ENCODE results near the gene KRT25.

KRT25 gene, protein sequence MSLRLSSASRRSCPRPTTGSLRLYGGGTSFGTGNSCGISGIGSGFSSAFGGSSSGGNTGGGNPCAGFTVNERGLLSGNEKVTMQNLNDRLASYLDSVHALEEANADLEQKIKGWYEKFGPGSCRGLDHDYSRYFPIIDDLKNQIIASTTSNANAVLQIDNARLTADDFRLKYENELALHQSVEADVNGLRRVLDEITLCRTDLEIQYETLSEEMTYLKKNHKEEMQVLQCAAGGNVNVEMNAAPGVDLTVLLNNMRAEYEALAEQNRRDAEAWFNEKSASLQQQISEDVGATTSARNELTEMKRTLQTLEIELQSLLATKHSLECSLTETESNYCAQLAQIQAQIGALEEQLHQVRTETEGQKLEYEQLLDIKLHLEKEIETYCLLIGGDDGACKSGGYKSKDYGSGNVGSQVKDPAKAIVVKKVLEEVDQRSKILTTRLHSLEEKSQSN

DNA sequence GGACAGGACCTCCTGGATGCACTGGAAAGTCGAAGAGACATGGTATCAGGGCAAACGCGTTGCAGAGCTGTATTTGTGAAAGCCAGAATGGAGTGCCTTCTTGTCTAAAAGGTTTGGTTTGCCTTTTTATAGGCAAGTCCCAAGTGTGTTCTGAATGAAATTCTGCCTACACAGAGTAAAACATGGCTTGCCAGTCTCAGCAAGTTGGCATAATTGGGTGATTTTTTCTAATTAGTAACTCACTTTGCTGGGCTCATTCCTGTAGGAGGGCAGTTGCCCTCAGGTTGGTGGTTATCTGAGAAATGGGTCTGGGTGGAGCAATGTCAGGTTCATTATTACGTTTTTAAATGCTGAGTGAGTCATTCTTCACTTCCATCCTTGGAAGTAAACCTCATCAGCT, at the start of gene KRT25:
Gene KRT25 (minus strand): TSS at position 101 of the 400 bp plus-strand sequence. CDS start 60 bp downstream, at position 41.
- DNase-seq, result no peak

DNA sequence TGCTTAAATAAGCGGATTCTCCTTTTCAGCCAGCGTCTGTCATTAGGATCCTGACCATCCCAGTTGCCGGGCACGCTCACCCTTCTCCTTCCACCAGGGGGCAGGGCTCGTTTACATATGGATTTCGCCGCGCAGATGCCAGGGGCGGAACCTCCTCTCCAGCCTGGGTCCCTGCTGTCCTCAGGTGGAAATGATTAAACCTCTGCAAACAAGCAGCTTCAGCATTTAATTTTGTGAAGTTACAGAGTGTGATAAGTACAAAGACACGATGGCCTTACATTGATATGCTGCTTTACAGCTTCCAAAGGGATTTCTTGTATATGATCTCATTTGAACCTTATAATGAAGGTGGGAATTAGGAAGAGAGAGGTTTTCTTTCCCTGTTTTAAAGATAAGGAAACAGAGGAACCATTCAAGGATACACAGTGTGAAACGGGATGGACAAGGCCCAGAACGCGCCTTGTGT, 48.5 kb upstream of the KRT25 start:
- DNase-seq, result peak; percentile 80

DNA sequence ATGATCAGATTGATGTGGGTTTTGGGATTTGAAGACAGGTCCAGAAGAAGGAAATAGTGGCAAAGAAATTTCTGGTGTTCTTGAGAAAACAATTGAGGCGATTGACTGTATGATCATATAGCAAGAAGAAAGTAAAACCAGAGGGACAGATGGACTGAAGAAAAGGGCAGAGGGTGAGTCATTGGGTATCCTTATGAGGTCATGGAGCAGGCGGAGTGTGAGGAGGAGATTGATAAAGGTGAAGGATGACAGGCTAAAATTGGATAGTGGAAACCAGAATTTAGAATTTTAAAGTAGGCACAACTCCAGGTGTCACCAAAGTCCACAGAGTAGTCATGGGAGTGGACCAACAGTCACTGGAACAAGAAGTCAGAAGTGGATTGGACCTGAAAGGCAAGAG, 46.0 kb upstream of the KRT25 start:
- DNase-seq, result no peak

DNA sequence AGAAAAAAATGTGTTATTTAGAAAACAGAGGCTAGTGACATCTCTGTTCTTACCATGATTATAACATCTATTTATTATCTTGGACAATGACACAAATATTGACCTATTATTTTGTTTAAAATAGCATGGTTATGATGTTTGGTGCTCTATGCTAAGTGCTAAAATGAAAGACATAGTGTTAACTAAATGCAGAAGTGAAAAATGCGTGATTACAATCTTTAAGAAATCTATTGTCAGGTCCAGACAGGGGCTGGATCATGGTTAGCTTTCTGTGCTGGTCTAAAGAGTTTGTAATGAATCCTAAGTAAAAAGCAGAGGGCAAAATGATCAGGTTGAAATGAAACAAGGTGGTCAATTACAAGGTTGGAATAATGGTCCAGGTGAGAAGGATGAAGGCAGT, 45.2 kb upstream of the KRT25 start:
- DNase-seq, result no peak

DNA sequence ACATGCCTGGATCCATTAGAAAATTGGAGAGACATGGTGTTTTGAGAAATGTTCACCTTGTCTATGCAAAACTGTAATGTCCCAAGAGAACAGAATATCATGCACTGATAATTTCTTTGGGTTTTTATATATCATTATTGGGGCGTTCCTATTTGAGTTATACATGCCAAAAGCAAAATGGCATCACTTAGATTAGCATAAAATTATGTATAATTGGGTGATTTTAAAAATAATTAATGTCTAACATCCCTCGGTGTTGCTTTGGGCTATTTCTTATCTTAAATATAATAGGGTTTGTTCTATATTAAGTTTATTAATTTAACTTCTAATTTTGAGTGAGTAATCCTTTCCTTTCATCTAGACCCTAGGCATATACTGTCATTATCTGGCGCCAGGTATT, 44.7 kb upstream of the KRT25 start, which contains the start of gene KRT28:
Gene KRT28 (minus strand): TSS at position 101 of the 400 bp plus-strand sequence. CDS start 66 bp downstream, at position 35.
- no peak for DNase-seq

DNA sequence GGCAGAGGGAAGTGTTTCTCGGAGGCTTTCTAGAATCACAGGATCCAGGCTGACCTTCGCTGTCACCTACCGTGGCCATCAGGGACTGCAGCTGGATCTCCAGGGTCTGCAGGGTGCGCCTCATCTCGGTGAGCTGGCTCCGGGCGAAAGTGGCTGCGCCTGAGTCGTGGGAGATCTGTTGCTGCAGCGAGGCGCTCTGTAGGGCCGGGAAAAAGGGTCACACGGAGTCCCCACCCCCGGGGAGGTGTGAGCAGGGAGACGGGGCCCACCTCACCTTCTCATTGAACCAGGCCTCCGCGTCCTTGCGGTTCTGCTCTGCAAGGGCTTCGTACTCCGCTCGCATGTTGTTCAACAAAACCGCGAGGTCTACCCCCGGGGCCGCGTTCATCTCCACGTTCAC, 41.7 kb upstream of the KRT25 start:
- DNase-seq, result no peak

DNA sequence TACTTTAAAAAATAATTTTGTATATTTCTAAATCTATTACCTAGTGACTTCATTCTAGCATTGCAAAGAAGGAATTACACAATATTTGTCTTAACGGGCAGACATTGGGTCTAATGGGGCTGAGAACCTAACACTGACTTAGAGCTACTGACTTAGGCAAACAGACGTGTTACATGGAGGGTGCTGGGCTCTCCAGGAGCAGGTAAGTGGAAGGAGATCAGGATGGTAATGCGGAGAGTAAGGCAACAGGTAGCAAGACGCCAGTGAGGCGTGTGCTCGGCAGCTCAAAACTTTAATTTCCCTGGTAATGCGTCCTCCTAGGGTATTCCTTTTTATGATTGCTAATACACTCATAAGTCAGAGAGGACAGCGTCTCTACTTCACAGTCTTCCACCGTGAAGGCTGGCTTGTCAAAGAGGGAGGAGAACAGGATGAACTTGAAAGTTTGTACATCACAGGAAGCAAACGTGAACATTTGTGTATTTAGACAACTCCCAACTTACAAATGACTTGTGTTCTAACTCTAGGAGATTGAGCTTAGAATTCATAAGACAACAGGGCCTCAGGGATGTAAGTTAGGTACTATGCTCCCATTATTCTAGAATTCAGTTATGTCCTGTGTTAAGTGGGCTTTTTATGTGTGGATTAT, 40.0 kb upstream of the KRT25 start:
- no peak for DNase-seq

DNA sequence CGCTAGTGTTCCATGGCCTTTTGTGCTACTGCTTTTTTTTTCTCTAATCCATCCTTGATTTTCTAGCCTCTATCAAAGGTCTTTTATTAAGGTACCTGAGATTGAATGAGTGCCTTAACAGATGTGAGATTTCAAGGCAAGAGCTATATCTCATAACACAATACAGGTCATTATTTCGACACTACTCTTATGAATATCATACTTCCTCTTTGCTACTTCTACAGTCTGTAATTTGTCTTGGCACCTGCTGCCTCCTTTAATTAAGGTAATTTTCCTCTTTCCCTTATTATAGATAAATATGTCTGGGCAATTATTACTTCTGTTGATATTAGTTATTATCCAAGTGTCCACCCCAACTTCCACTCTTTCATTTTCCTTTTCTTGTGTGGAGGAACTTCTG, 39.3 kb upstream of the KRT25 start:
- no peak for DNase-seq

DNA sequence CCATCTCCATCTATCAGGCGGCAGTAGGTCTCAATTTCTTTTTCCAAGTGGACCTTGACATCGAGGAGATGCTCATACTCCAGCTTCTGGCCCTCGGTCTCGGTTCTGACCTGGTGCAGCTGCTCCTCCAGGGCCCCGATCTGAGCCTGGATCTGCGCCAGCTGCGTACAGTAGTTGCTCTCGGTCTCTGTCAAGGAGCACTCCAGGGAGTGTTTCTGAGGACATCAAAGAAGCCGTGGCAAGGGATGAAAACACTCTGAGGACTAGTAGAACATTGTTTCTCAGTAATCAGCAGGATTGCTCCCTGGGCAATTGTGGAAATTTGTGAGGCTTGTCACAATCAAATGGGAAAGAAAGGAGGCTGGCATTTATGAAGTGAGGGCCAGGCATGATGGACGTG, 38.7 kb upstream of the KRT25 start:
- no peak for DNase-seq

DNA sequence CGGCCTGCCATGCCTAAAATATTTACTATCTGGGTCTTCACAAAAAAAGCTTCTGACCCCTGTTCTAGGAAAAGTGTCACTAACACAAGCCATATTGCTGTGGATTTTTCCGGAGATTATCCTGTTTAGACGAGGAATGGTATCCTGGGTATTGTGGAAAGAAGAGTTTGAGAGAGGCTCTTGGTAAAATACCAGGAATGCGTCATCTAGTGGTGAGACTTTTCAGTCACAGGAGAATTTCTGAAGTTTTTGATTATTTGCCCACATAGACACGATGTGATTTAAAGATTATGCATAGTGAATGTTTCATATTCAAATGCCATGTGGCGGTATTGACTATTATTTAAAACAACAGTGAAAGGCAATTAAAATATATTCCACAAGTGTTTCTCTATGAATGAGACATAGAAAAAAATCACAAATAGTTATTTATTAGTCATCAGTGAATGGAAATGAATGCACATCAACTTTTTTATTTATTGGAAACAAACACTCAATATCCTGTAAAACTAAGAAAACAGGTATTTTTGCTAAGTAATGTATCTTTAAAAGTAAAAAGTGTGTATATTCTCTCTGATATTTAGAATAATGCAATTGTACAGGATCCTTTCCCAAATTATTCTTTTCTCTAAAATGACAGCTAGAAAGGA, 36.8 kb upstream of the KRT25 start:
- DNase-seq, result no peak

DNA sequence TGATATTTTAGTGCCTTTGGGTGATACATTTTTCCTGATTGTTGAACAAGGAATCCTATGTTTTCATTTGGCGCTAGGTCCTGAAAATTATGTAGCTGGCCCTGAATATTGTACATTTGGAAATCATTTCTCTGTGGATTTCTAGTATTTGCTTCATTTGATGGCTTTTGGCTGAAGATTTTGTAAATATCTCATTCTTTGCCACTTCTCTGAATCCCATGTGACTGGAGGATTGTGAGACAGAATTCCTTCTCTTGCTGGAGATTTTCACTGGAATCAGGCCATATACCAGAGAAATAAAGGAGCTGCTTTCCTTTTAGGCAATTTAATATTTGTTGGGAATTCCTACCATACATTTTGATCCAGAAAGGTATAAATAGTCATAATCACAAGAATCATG, 36.0 kb upstream of the KRT25 start:
- no peak for DNase-seq

DNA sequence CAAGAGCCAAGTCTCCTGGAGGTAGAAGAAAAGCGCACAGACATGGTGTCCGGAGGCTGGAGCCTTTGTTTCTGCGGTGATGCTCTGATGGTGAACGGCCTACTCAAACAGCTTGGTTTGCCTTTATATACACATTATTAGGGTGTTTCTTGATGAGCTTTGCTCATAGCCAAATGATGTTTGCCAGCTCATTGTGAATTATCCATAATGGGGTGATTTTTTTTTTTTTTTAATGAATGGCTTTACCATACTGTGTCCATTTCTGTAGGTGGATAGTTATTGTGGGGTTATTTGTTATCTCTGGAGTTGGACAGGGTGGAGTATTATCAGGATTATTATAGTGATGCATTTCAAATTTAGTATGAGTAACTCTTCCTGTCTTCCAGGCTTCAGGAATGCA, 27.3 kb upstream of the KRT25 start, which contains the start of gene KRT27:
Gene KRT27 (minus strand): TSS at position 101 of the 400 bp plus-strand sequence. CDS start 57 bp downstream, at position 44.
- no peak for DNase-seq

DNA sequence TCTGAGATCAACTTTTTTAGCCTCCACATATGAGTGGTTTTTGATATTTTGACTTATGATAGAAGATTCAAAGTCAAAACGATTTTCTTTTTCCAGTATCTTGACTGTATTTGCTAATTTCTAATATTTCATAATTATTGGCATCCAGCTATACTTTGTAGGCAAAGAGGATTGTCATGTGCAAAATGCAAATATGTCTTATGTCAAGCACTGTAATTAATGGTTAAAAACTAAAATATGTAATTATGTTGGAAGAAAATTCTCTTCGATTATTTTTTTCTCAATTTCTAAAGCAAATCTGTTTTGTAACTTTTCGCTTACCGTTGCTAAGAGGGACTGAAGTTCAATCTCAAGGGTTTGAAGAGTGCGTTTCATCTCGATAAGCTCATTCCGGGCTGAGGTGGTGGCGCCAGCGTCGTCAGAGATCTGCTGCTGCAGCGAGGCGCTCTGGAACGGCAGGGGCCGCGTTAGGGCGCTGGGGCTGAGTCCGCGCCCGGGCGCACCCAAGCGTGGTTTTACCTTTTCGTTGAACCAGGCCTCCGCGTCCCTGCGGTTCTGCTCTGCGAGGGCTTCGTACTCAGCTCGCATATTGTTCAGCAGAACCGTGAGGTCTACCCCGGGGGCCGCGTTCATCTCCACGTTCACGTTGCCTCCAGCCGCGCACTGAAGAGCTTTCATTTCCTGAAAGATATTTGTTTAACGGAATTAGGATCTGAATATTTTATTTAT, 24.2 kb upstream of the KRT25 start:
- no peak for DNase-seq

DNA sequence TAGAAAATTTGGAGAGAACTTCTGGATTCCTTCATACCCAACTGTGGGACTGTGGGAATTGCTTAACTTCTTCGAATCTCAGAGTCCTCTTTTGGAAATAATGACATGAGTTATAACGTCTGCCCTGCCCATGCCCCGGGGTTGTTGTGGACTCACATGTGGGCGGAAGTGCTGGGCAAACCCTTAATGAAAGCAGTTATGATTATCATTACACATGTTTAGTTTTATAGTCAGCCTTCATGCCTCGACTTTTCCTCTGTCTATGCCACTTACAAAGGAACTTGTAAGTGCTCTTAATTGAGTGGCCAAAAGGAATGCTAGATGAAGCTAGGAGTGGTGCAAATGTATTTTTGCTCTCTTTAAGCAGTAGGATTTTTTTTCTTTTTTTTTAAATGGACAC, 23.3 kb upstream of the KRT25 start:
- DNase-seq, result no peak

DNA sequence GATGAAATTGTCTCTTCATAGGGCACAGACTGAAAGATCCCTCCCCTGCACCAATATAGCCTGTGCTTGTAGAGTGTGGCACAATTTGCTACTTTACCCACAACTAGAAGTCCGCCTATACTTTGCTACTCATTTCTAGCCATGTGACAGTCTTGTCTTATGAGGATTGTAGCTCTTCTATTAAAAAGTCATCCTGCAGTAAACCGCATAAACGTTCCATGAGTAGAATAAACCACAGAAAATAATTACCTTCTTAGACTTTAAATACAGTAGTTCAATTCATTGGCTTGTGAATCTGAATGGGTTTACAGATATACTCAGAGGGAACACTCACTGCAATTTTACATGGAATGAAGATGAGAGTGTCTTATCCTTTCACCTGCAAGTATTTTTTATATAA, 22.8 kb upstream of the KRT25 start:
- DNase-seq, result no peak

DNA sequence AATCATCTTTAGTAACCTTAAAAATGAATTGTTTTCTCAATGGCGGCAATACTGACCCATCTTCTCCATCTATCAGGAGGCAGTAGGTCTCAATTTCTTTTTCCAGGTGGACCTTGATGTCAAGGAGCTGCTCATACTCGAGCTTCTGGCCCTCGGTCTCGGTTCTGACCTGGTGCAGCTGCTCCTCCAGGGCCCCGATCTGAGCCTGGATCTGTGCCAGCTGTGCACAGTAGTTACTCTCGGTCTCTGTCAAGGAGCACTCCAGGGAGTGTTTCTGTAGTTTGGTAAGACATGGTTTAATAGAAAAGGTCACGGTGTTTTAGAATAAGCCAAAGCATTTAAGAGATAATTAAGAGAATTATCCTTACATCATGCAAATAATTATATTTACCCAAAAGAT, 22.3 kb upstream of the KRT25 start:
- no peak for DNase-seq

DNA sequence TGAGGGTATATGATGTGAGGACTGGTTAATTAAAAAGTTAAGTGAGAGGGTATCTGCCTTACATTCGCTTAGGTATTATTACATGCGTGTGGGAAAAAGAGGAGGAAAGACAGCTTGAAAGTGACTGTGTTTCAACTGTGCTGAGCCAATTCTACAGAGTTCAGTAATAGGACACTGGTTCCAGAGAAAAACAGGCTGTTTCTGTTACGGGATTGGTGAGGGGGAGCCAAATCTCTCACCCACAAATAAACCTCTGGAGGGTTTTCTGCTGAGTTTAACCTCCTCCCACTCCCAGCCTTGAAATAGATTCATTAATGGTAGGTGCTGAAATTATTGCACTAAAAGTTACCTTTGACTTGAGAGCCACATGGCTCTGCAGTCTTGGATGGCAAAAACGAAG, 20.8 kb upstream of the KRT25 start:
- no peak for DNase-seq

DNA sequence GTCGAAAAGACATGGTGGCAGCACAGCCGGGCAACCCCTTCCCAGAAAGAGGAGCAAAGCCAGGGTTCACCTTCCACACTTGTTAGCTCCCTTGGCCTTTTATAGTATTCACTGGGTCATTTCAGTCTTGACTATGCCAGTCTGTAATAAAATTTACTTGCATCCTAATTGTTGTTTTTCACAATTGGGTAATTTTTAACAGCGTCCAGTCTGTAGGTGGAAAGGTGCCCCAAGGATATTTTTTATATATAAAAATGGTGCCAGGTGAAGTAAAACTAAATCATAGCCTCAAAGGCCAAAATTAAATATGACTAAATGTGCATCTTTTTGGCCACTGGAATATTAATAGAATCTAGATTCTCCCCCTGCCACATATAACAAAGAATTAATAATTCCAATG, 17.0 kb upstream of the KRT25 start, which contains the start of gene KRT26:
Gene KRT26 (minus strand): TSS at position 101 of the 400 bp plus-strand sequence. CDS start 88 bp downstream, at position 13.
- DNase-seq, result no peak

DNA sequence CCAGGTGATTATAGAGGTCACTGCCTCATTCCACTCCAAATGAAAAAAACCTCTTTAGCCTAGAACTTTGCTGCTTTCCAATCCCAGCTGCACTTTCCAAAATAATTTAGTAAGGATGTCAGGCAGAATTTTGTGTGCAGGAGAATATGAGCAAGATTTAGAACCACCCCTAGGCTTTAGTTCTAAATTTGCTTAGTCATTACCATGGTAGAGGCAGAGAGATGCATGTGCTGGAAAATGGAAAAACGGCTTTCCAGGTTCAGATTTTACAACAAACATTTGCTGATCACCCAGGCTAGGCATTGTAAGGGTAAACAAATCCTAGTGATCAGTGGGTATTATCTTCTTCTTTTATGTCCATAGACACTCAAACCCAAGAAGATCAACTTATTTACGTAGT, 10.5 kb upstream of the KRT25 start:
- DNase-seq, result no peak

DNA sequence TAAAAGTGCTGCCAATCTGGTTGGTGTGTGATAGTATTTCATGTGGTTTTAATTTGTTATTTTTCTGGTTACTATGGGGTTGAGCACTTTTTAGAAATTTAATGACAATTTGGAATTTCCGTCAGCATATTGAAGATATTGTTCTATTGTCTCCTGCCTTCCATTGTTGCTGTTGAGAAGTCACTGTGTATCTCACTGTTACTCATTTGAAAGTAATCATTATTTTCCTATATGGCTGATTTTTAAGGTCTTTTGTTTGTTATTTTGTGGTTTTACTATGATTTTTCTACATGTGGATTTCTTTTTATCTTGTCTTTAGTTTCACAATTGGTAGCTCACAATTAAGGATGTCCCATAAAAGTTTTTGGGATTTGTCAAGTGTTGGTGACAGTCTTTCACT, 8.6 kb upstream of the KRT25 start:
- no peak for DNase-seq

DNA sequence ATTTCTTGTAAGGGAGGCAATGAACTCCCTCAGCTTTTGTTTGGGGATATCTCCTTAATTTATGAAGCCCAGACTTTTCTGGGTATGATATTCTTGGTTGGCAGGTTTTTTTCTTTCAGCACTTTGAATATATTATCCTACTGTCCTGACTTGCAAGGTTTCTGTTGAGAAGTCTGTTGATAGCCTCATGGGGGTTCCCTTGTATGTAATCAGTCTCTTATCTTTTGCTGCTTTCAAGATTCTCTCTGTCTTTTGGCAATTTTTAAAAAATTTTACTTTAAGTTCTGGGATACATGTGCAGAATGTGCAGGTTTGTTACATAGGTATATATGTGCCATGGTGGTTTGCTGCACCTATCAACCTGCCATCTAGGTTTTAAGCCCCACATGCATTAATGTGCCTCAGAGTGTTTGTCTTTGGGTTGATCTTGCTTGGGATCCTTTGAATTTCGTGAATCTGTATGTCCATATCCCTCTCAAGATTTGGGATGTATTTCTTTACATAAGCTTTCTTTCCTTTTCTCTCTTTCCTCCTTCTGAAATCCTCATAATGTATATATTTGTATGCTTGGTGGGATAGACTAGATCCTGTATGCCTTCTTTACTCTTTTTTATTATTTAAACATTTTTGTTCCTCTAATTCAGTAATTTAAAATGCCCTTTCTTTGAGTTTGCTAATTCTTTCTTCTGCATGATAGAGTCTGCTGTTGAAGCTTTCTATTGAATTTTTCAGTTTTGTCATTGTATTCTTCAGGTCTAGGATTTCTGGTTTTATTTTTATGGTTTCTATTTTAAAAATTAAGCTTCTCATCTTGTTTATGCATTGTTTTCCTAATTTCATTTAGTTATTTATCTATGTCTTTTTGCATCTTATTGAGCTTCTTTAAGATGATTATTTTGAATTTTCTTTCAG, 5.2 kb upstream of the KRT25 start:
- DNase-seq, result no peak

DNA sequence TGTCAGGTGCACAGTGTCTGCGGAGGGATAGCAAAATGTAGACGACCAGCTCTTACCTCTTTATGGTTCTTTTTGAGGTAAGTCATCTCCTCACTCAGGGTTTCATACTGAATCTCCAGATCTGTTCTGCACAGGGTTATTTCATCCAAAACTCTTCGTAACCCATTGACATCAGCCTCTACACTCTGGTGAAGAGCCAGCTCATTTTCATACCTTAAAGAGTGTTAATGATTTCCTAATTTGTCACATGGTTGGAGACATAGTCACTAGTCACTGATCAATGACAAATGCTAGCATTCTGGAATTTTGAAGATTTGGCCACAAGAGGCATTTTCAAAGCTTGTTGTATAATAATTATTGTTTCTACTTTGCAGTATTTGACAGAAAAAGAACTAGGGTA, 1.3 kb downstream of the KRT25 start:
- no peak for DNase-seq
